ENCODE results near the gene PRMT1.

The PRMT1 gene

DNA sequence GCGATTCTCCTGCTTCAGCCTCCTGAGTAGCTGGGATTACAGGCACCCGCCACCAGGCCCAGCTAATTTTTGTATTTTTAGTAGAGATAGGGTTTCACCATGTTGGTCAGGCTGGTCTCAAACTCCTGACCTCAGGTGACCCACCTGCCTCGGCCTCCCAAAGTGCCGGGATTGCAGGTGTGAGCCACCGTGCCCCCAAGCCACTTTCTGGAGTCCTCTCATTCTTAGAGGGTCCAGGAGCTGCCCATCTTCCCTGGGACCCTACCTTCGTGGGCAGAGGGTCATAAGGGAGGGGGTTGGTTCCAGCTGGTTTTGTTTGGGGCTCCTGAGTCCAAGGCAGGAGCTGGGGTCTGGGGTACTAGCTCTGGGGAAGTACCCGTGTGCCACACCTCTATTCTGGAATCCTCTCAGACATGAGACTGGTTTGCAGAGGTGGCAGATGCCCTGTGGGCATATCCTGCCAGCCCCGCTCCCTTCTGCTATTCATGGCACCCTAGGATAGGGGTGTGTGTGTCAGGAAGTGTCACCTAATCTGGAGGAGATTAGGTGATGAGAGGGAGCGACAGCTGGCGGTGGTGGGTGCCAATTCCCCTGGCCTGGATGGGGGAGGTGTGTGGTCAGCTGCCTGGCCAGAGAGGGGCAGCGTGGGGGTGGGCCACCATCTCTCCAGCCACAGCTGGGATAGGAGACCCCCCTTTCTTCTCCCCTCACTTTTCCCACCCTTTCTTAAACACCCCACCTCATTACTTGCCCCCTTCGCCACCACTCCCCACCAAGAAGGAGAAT is 2.1 kb downstream of the PRMT1 start:
- H3K4me3 ChIP-seq (ENCODE audit: low read depth, low read length), result peak overlapping the region; percentile 11
- TF ChIP-seq, protein P1, sequence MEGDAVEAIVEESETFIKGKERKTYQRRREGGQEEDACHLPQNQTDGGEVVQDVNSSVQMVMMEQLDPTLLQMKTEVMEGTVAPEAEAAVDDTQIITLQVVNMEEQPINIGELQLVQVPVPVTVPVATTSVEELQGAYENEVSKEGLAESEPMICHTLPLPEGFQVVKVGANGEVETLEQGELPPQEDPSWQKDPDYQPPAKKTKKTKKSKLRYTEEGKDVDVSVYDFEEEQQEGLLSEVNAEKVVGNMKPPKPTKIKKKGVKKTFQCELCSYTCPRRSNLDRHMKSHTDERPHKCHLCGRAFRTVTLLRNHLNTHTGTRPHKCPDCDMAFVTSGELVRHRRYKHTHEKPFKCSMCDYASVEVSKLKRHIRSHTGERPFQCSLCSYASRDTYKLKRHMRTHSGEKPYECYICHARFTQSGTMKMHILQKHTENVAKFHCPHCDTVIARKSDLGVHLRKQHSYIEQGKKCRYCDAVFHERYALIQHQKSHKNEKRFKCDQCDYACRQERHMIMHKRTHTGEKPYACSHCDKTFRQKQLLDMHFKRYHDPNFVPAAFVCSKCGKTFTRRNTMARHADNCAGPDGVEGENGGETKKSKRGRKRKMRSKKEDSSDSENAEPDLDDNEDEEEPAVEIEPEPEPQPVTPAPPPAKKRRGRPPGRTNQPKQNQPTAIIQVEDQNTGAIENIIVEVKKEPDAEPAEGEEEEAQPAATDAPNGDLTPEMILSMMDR (IDR thresholded peaks at IDR 0.05; ENCODE audit: low read depth, low read length), result no peak
- TF ChIP-seq MYC (IDR thresholded peaks at IDR 0.05; ENCODE audit: low read depth, low read length), result no peak
- TF ChIP-seq, protein P2, sequence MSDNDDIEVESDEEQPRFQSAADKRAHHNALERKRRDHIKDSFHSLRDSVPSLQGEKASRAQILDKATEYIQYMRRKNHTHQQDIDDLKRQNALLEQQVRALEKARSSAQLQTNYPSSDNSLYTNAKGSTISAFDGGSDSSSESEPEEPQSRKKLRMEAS (IDR thresholded peaks at IDR 0.05; ENCODE audit: low read depth, low read length), result no peak
- no peak for TF ChIP-seq POLR2A (IDR thresholded peaks at IDR 0.05; ENCODE audit: extremely low read depth, insufficient read length)
- no peak for DNase-seq (ENCODE audit: low read depth)

DNA sequence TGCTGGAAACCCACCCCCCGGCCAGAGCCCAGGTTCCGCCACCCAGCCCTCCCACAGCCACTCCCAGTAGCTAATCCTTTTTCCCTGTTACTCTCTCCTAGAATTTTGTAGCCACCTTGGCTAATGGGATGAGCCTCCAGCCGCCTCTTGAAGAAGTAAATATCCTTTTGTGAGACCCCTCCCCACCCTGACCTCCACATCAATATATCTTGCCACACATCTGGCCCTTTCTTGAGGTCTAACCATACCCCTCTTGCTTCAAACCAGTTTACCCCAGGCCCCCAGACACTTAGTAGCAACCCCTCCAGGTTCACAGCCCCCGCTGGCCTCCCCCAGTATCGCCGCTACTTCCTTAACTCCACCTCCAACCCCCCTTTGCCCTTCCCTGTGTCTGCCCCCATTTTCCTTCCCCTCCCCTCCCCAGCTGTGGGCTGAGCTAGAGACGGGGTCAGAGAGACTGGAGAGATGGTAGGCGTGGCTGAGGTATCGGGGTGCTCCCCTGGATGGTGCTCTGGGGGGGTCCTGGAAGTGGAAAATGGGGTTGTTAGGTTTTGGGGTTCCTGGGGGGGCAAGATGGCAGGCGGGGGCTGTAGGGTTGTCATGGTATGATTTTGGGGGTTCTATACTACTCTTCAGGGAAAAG is 2.8 kb downstream of the PRMT1 start:
- TF ChIP-seq MYC (IDR thresholded peaks at IDR 0.05; ENCODE audit: low read depth, low read length) (no peak), POLR2A (IDR thresholded peaks at IDR 0.05; ENCODE audit: extremely low read depth, insufficient read length) (no peak)
- TF ChIP-seq, protein P1 (IDR thresholded peaks at IDR 0.05; ENCODE audit: low read depth, low read length), result no peak
- TF ChIP-seq, protein P2 (IDR thresholded peaks at IDR 0.05; ENCODE audit: low read depth, low read length), result no peak
- DNase-seq (ENCODE audit: low read depth), result no peak
- no peak overlapping the region for H3K4me3 ChIP-seq (ENCODE audit: low read depth, low read length)

GRCh38 chr19:49680421-49681351 is 3.6 kb downstream of the PRMT1 start:
- DNase-seq (ENCODE audit: low read depth), result peak; percentile 86
- no peak for TF ChIP-seq POLR2A (IDR thresholded peaks at IDR 0.05; ENCODE audit: extremely low read depth, insufficient read length)
- TF ChIP-seq, protein P2 (IDR thresholded peaks at IDR 0.05; ENCODE audit: low read depth, low read length), result peak; percentile 48
- TF ChIP-seq MYC (IDR thresholded peaks at IDR 0.05; ENCODE audit: low read depth, low read length), result no peak; the same call in 1 of the 2 replicates
- TF ChIP-seq, protein P1 (IDR thresholded peaks at IDR 0.05; ENCODE audit: low read depth, low read length), result peak; percentile 95
- H3K4me3 ChIP-seq (ENCODE audit: low read depth, low read length), result no peak overlapping the region

DNA sequence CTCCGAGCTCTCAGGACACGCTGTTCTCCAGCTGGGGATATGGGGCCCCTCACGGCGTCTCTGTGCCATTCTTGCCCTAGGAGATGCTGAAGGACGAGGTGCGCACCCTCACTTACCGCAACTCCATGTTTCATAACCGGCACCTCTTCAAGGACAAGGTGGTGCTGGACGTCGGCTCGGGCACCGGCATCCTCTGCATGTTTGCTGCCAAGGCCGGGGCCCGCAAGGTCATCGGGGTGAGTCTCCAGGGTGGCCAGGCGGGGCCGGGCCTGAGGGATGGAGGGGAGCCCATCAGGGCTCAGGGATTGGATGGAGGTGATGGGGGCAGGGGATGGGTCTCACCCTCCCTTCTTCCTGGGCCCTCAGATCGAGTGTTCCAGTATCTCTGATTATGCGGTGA is 4.8 kb downstream of the PRMT1 start:
- TF ChIP-seq, protein P2 (IDR thresholded peaks at IDR 0.05; ENCODE audit: low read depth, low read length), result no peak
- TF ChIP-seq MYC (IDR thresholded peaks at IDR 0.05; ENCODE audit: low read depth, low read length) (no peak), POLR2A (IDR thresholded peaks at IDR 0.05; ENCODE audit: extremely low read depth, insufficient read length) (no peak)
- TF ChIP-seq, protein P1 (IDR thresholded peaks at IDR 0.05; ENCODE audit: low read depth, low read length), result no peak

GRCh38 chr19:49682274-49682673 is 5.2 kb downstream of the PRMT1 start:
- DNase-seq (ENCODE audit: low read depth), result no peak
- TF ChIP-seq, protein P1 (IDR thresholded peaks at IDR 0.05; ENCODE audit: low read depth, low read length), result no peak
- TF ChIP-seq MYC (IDR thresholded peaks at IDR 0.05; ENCODE audit: low read depth, low read length) (no peak), POLR2A (IDR thresholded peaks at IDR 0.05; ENCODE audit: extremely low read depth, insufficient read length) (no peak)
- TF ChIP-seq, protein P2 (IDR thresholded peaks at IDR 0.05; ENCODE audit: low read depth, low read length), result no peak
- no peak overlapping the region for H3K4me3 ChIP-seq (ENCODE audit: low read depth, low read length)

More for the DNA sequence above, 4.8 kb downstream of the PRMT1 start:
- DNase-seq (ENCODE audit: low read depth), result no peak
- no peak overlapping the region for H3K4me3 ChIP-seq (ENCODE audit: low read depth, low read length)
